ENCODE measurements around the gene UBC. TPM values are rescaled to one million over a fixed set of nuclear protein-coding genes. Genes with fewer than 3 reads are reported as not detected.

Gene UBC
- total RNA-seq, 1 experiment from 2014 or later: 1,259 TPM

DNA sequence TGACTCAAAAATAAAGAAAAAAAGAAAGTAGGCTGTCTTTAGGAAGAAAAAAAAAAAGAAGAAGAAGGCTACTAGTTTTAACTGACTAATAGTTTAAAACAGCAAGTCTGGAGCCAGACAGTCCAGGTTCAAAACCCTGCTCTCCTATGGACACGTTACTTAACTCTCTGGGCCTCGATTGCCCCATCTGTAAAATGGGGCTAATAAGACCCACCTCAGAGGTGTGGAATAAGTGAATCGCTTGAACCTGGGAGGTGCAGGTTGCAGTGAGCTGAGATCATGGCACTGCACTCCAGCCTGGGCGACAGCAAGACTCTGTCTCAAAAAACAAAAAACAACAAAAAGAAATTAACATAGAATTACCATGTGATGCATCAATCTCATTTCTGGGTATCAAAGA lies 40.3 kb downstream of the UBC start:
- Histone ChIP-seq H3K27ac (ENCODE audit: low read depth, low read length) (no peak overlapping the region), H3K9me3 (ENCODE audit: control insufficient read depth in 1 of 2, insufficient read depth in 1 of 2, low read depth in 1 of 2, low read length in 2 of 2) (no peaks in the 10 kb centered on the region), H3K9ac (ENCODE audit: low read length) (no peak overlapping the region), H3K4me3 (replicated peaks in 1 of 2; ENCODE audit: low read depth in 1 of 2, low read length in 2 of 2) (no peak overlapping the region), H3K4me2 (ENCODE audit: low read length) (no peak overlapping the region), H3K27me3 (ENCODE audit: insufficient read depth, low read length) (no peaks in the 10 kb centered on the region), H4K20me1 (ENCODE audit: insufficient read depth) (no peaks in the 10 kb centered on the region), H3K9me2 (ENCODE audit: insufficient read depth) (no peaks in the 10 kb centered on the region), H3K4me1 (ENCODE audit: control insufficient read depth in 1 of 2, insufficient read depth in 2 of 2, low read length in 2 of 2) (peaks cover 0 to 3% of the 10 kb centered on the region in 2 experiments; a peak in 2 of 4 replicates), H3K79me2 (ENCODE audit: insufficient read depth, low read length) (no peaks in the 10 kb centered on the region), H2AFZ (ENCODE audit: low read depth, low read length, poor library complexity, severe bottlenecking) (no peak overlapping the region), H3K36me3 (ENCODE audit: control insufficient read depth in 1 of 2, insufficient read depth in 2 of 2, low read length in 2 of 2) (no peaks in the 10 kb centered on the region)
- TF ChIP-seq, protein P1, sequence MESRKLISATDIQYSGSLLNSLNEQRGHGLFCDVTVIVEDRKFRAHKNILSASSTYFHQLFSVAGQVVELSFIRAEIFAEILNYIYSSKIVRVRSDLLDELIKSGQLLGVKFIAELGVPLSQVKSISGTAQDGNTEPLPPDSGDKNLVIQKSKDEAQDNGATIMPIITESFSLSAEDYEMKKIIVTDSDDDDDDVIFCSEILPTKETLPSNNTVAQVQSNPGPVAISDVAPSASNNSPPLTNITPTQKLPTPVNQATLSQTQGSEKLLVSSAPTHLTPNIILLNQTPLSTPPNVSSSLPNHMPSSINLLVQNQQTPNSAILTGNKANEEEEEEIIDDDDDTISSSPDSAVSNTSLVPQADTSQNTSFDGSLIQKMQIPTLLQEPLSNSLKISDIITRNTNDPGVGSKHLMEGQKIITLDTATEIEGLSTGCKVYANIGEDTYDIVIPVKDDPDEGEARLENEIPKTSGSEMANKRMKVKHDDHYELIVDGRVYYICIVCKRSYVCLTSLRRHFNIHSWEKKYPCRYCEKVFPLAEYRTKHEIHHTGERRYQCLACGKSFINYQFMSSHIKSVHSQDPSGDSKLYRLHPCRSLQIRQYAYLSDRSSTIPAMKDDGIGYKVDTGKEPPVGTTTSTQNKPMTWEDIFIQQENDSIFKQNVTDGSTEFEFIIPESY (IDR thresholded peaks at IDR 0.05; ENCODE audit: extremely low read depth, insufficient replicate concordance, low read length): no peak
- no peak for TF ChIP-seq ZFX (IDR thresholded peaks at IDR 0.05)
- no peak for TF ChIP-seq CBX3 (IDR thresholded peaks at IDR 0.05; ENCODE audit: low read depth)
- no peak for TF ChIP-seq POLR2AphosphoS5 (IDR thresholded peaks at IDR 0.05; ENCODE audit: low read depth, low read length)
- TF ChIP-seq SIN3A (IDR thresholded peaks at IDR 0.05; ENCODE audit: low read depth): no peak
- TF ChIP-seq EZH2phosphoT487 (IDR thresholded peaks at IDR 0.05; ENCODE audit: borderline replicate concordance): no peak
- TF ChIP-seq ELF1 (IDR thresholded peaks at IDR 0.05; ENCODE audit: borderline replicate concordance, low read depth): no peak
- TF ChIP-seq EGR1 (IDR thresholded peaks at IDR 0.05; ENCODE audit: low read depth): no peak
- TF ChIP-seq, protein P2, sequence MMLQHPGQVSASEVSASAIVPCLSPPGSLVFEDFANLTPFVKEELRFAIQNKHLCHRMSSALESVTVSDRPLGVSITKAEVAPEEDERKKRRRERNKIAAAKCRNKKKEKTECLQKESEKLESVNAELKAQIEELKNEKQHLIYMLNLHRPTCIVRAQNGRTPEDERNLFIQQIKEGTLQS (IDR thresholded peaks at IDR 0.05): no peak
- no peak for TF ChIP-seq RAD21 (IDR thresholded peaks at IDR 0.05; ENCODE audit: low read depth)
- no peak for TF ChIP-seq YY1 (IDR thresholded peaks at IDR 0.05; ENCODE audit: extremely low read depth, insufficient replicate concordance, low read depth, low read length)
- TF ChIP-seq CTCF (IDR thresholded peaks at IDR 0.05 in 2 of 3, conservative IDR thresholded peaks at IDR 0.05 in 1 of 3; ENCODE audit: borderline replicate concordance in 1 of 3, insufficient read depth in 1 of 3, low read depth in 2 of 3, low read length in 2 of 3): no peak
- TF ChIP-seq, protein P3, sequence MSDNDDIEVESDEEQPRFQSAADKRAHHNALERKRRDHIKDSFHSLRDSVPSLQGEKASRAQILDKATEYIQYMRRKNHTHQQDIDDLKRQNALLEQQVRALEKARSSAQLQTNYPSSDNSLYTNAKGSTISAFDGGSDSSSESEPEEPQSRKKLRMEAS (IDR thresholded peaks at IDR 0.05): no peak
- TF ChIP-seq JUND (IDR thresholded peaks at IDR 0.05): no peak
- no peak for TF ChIP-seq POLR2A (IDR thresholded peaks at IDR 0.05; ENCODE audit: borderline replicate concordance, extremely low read depth, insufficient read depth, insufficient read length)
- no peak for TF ChIP-seq TCF7L2 (IDR thresholded peaks at IDR 0.05; ENCODE audit: borderline replicate concordance, extremely low read depth, insufficient read depth, insufficient read length)
- TF ChIP-seq CEBPB (IDR thresholded peaks at IDR 0.05; ENCODE audit: low read depth): no peak
- TF ChIP-seq ZNF274 (IDR thresholded peaks at IDR 0.05; ENCODE audit: low read depth, low read length): no peak
- no TSS peak for BruUV-seq (replicated peaks)
- ChIA-PET RAD21 (ENCODE audit: low non-redundant PET in 1 of 2, low total read pairs in 2 of 2, uncharacterized antibody in 2 of 2, unreplicated experiment in 2 of 2) (no interaction called here), POLR2A (no interaction called here), CTCF (no interaction called here)
- intact Hi-C loops (cut with micrococcal nuclease): no loop called here
- DNase-seq (ENCODE audit: low read depth, low spot score) (no peak), ATAC-seq (no peak)
